Prostate gland (tissue), 2 donors: ENCODE measurements around the gene DSCAML1.

Source experiments
- CTCF ChIP-seq, 4 experiments: fragments of 200-600 bp in 2 of 4; fragments of 450-650 bp in 2 of 4; sonication (generic) in 2 of 4; IDR thresholded peaks; 1 replicate in 3 of 4; 2 replicates in 1 of 4; pipeline ENCODE4 v1.5.1; 2016 to 2019; ENCODE audit warnings: antibody characterized with exemption in 4 of 4, mild to moderate bottlenecking in 2 of 4, moderate library complexity in 2 of 4
- POLR2A ChIP-seq: fragments of 450-650 bp; IDR thresholded peaks from one replicate; pipeline ENCODE4 v1.6.1; 2016; ENCODE audit warnings: antibody characterized with exemption, mild to moderate bottlenecking
- POLR2AphosphoS5 ChIP-seq: sonication (generic); formaldehyde crosslinking; IDR thresholded peaks from one replicate; pipeline ENCODE4 v1.6.1; 2017; ENCODE audit warnings: antibody characterized with exemption

- TF ChIP-seq CTCF (IDR thresholded peaks at IDR 0.05) (no peak), POLR2A (no peak), POLR2AphosphoS5 (no peak)
Observed at GRCh38 chr11:117546431-117547194, 250.4 kb downstream of the DSCAML1 start.
